H1 (cell line): ENCODE data around the gene OR2V2. TPM values are rescaled to one million over a fixed set of nuclear protein-coding genes. Genes with fewer than 3 reads are reported as not detected.

Experiments used
- BACH1 ChIP-seq: IDR thresholded peaks from 2 replicates; pipeline ENCODE4 v1.6.1; 2012; ENCODE audit warnings: low read length, improper control_type of control experiment
- CBX8 ChIP-seq: fragments of 300-800, 300-1000 bp; sonication (generic); IDR thresholded peaks from 2 replicates; pipeline ENCODE4 v1.7.1; 2016; ENCODE audit warnings: low read depth, low read length, borderline replicate concordance
- EZH2 ChIP-seq: fragments of 200-600 bp; sonication (generic); IDR thresholded peaks from 2 replicates; pipeline ENCODE4 v1.7.1; 2012; ENCODE audit warnings: low read depth, mild to moderate bottlenecking, moderate library complexity, low read length, inconsistent platforms; ENCODE audit not compliant: severe bottlenecking
- GTF2F1 ChIP-seq: IDR thresholded peaks from 2 replicates; pipeline ENCODE4 v1.6.1; 2012; ENCODE audit warnings: low read depth, low read length, improper control_type of control experiment, borderline replicate concordance
- HDAC2 ChIP-seq, 2 experiments: fragments of 300-600 bp in 1 of 2; sonication (generic) in 1 of 2; IDR thresholded peaks; 2 replicates each; pipeline ENCODE4 v1.6.1; 2011 to 2012; ENCODE audit warnings: low read depth in 2 of 2, low read length in 2 of 2, mild to moderate bottlenecking in 2 of 2, moderate library complexity in 2 of 2, borderline replicate concordance in 1 of 2, inconsistent platforms in 1 of 2
- KDM1A ChIP-seq: fragments of 200-600, 300-600 bp; sonication (generic); IDR thresholded peaks from 2 replicates; pipeline ENCODE4 v1.7.1; 2016; ENCODE audit warnings: mild to moderate bottlenecking, low read length, borderline replicate concordance
- KDM4A ChIP-seq: IDR thresholded peaks from one replicate; pipeline ENCODE4 v1.7.1; 2012; ENCODE audit warnings: low read depth, mild to moderate bottlenecking, moderate library complexity, low read length, inconsistent platforms; ENCODE audit not compliant: severe bottlenecking
- NANOG ChIP-seq: IDR thresholded peaks from 2 replicates; pipeline ENCODE4 v1.6.1; 2011; ENCODE audit warnings: low read length, low read depth, mild to moderate bottlenecking, inconsistent platforms; ENCODE audit not compliant: insufficient read depth, poor library complexity, severe bottlenecking
- PHF8 ChIP-seq: fragments of 200-600 bp; sonication (generic); conservative IDR thresholded peaks from 2 replicates; pipeline ENCODE4 v1.7.1; 2012; ENCODE audit warnings: low read depth, mild to moderate bottlenecking, inconsistent platforms, low read length, moderate library complexity
- RFX5 ChIP-seq: IDR thresholded peaks from 2 replicates; pipeline ENCODE4 v1.6.1; 2011; ENCODE audit warnings: low read depth, low read length, improper control_type of control experiment, borderline replicate concordance
- RNF2 ChIP-seq: fragments of 200-900, 300-1000 bp; sonication (generic); IDR thresholded peaks from 2 replicates; pipeline ENCODE4 v1.7.1; 2016; ENCODE audit warnings: borderline replicate concordance, low read depth, mild to moderate bottlenecking, antibody characterized with exemption, low read length; ENCODE audit not compliant: poor library complexity, severe bottlenecking; ENCODE audit errors: missing control alignments
- RXRA ChIP-seq: IDR thresholded peaks from 2 replicates; pipeline ENCODE4 v1.6.1; 2011; ENCODE audit warnings: low read depth, mild to moderate bottlenecking, low read length, moderate library complexity; ENCODE audit not compliant: insufficient read depth
- SIX5 ChIP-seq: IDR thresholded peaks from 2 replicates; pipeline ENCODE4 v1.6.1; 2011; ENCODE audit warnings: mild to moderate bottlenecking, low read depth, low read length
- SP2 ChIP-seq: IDR thresholded peaks from 2 replicates; pipeline ENCODE4 v1.6.1; 2012; ENCODE audit warnings: mild to moderate bottlenecking, low read length, inconsistent platforms
- SRF ChIP-seq: IDR thresholded peaks from 2 replicates; pipeline ENCODE4 v1.6.1; 2011; ENCODE audit warnings: mild to moderate bottlenecking, low read depth, low read length, moderate library complexity
- SUZ12 ChIP-seq: fragments of 200-600 bp; sonication (generic); IDR thresholded peaks from 2 replicates; pipeline ENCODE4 v1.6.1; 2012; ENCODE audit warnings: mild to moderate bottlenecking, inconsistent platforms, low read length, moderate library complexity, mixed read lengths
- TBP ChIP-seq: IDR thresholded peaks from 2 replicates; pipeline ENCODE4 v1.6.1; 2011; ENCODE audit warnings: low read depth, low read length, improper control_type of control experiment
- TEAD4 ChIP-seq: IDR thresholded peaks from 2 replicates; pipeline ENCODE4 v1.6.1; 2012; ENCODE audit warnings: low read depth, low read length, inconsistent platforms, mixed read lengths
- polyA plus RNA-seq, 7 experiments: library from polyadenylated mRNA; depleted of rRNA in 3 of 7; stranded (reverse) in 5 of 7; unstranded in 2 of 7; fragments of >200 nt in 5 of 7; fragments of 200-250 nt in 2 of 7; gene quantifications; 1 replicate in 5 of 7; 2 replicates in 1 of 7; 4 replicates in 1 of 7; pipeline versions ENCODE4 v1.2.1 to v1.2.3, GENCODE V29; 2011 to 2013; ENCODE audit warnings: missing spikeins in 2 of 7, mixed read lengths in 2 of 7
- total RNA-seq: library from RNA; stranded (reverse); fragmentation: NEBNext Ultra II Directional; extraction: Animal tissue kit (Norgen Biotek cat#: 25700); gene quantifications from 2 replicates; pipeline ENCODE4 v1.2.1, GENCODE V29; 2021
- TF ChIP-seq, protein P1 (sequence below): IDR thresholded peaks from 2 replicates; pipeline ENCODE4 v1.6.1; 2012; ENCODE audit warnings: inconsistent platforms
- TF ChIP-seq, protein P2 (sequence below): IDR thresholded peaks from 2 replicates; pipeline ENCODE4 v1.6.1; 2012; ENCODE audit warnings: inconsistent platforms

The OR2V2 gene
- total and polyA plus RNA-seq, 2 of the 8 experiments (the other 6 are each of a cell fraction or from before 2014, with no cell fraction given): not detected

DNA sequence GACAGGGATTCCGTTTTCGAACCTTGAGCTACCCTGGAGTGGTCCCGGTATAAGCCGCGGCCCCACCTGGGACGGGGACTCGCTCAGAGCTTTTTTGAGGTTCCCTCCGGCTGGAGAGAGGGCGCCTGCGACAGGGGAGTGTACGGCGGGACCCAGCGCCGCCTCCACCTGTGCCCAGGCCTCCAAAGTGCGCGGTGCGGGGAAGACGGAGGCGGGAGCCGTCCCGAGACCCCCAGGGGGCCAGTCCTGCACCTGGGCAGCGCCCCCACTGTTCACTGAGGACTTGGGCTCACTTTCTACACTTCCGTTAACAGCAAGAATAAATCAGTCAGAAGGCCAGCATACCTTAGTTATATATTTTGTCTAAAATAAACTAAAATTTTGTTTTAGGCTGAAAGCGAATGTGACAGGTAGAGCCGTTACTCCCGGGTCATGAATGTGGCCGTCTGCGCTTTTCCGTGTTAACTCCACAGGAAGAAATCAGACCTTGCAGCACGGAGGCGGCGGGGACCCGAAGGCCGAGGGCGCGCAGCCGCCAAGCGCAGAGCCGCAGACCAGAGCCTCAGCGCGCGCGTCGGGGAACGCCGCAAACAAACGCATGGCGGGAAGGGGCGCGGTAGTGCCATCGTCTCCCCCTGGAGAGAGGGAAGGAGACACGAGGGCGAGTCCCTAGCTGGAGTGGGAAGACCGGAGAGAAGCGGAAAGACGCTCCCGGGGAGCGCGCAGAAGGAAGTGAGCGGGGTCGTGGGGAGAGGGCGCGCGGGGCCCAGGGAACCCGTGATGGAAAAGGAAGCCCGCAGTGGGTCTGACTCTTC is 43.5 kb downstream of the OR2V2 start (continued):
- 0 out of 2 replicates have a peak, but pooled peaks have one; percentile 28 for TF ChIP-seq PHF8
- TF ChIP-seq BACH1: 0 out of 2 replicates have a peak, but pooled peaks have one; percentile 45
- TF ChIP-seq, protein P1, sequence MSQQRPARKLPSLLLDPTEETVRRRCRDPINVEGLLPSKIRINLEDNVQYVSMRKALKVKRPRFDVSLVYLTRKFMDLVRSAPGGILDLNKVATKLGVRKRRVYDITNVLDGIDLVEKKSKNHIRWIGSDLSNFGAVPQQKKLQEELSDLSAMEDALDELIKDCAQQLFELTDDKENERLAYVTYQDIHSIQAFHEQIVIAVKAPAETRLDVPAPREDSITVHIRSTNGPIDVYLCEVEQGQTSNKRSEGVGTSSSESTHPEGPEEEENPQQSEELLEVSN: peak; percentile 29; the same call in 1 of the 2 replicates
- peak; percentile 86 for TF ChIP-seq EZH2
- TF ChIP-seq TEAD4: no peak
- no peak for TF ChIP-seq NANOG
- no peak for TF ChIP-seq CBX8
- no peak for TF ChIP-seq GTF2F1
- no peak for TF ChIP-seq RNF2
- no peak for TF ChIP-seq SP2
- no peak for TF ChIP-seq KDM1A
- no peak for TF ChIP-seq SIX5
- TF ChIP-seq, protein P2, sequence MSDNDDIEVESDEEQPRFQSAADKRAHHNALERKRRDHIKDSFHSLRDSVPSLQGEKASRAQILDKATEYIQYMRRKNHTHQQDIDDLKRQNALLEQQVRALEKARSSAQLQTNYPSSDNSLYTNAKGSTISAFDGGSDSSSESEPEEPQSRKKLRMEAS: 0 out of 2 replicates have a peak, but pooled peaks have one; percentile 26
- no peak for TF ChIP-seq RFX5
- no peak for TF ChIP-seq RXRA
- TF ChIP-seq TBP: 0 out of 2 replicates have a peak, but pooled peaks have one; percentile 15
- TF ChIP-seq KDM4A: peak; percentile 47
- TF ChIP-seq SUZ12: peak; percentile 42
- 0 out of 4 replicates have a peak, but pooled peaks of 1 of the 2 experiments have one; percentile 23 for TF ChIP-seq HDAC2 (IDR thresholded peaks at IDR 0.05; ENCODE audit: borderline replicate concordance in 1 of 2, low read depth in 2 of 2, low read length in 2 of 2)
- no peak for TF ChIP-seq SRF
